Measurements from ENCODE around the gene FOCAD.
"Not testable (repeated sequence)": the region's sequence is repeated elsewhere in the genome, so short reads cannot be mapped to it uniquely, and the experiment has no call there.

Gene FOCAD

GRCh38 chr9:20974191-20974938, 290.3 kb downstream of the FOCAD start:
- not testable (repeated sequence) for DNase-seq

GRCh38 chr9:20978249-20978648, 294.2 kb downstream of the FOCAD start:
- no peak for DNase-seq

DNA sequence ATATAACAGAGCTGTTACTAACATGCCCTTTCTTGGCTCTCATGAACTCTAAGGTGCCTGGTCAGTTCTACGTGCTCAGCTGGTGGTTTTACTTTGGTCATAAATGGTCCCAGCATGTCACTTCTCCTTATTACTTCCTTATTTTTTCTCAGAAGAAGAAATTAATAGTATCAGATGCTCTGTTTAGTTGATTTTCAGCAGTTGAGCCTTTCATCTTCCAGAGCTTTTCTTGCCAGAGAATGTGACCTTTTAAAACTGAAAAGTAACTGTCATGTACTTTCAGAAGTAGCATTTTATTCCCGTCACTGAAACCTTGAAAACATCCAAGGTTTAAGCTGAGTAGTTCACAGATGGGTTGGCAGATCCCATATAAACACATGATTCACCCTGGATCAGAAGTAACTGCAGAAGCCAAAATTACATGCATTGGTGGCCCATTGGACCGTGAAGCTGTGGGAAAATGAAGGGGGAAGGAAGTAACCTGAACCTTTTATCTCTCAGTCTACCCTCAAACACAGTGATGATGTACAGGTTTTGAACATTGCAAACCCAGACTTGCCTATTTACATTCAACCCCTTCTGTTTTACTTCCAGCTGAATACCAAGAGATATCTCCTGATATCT, 296.9 kb downstream of the FOCAD start:
- no peak for DNase-seq

DNA sequence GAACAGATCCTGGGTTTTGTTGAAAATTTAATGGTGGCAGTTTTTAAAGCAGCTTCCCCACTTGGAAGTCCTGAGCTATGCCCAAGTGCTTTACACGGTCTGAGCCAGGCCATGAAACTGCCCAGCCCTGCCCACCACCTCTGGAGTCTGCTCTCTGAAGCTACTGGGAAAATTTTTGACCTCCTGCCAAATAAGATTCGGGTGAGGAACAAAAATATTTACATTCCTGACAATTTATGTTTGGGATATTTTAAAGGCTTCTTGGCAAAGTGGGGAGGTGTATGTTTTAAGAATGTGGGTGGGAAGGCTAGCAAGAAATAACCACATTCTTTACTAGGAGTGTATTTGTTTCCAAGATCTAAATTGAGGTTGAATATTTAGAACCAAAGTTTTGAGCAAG, 297.4 kb downstream of the FOCAD start:
- DNase-seq = peak; percentile 13

GRCh38 chr9:20984506-20984905, 300.4 kb downstream of the FOCAD start:
- no peak for DNase-seq

GRCh38 chr9:20985851-20986600, 302.0 kb downstream of the FOCAD start:
- no peak for DNase-seq

- no peak for DNase-seq
Observed at GRCh38 chr9:20987521-20987920, 303.5 kb downstream of the FOCAD start.

DNA sequence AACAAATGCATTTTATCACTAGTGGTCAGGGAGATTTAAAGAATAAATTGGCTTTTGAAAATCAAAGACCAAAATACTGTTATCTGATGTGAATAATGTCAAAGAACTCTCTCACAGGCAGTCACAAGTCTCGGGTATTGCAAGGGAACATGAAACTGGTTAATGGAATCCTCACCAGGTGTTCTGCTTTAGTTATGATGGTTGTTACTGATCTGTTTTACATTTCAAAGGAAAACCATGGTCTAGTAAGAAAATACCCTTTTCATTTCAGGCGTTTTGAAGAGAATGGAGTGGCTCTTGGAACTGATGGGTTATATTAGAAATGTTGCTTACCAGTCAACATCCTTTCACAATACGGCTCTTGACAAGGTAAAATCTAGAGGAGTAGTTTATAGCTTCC, 304.0 kb downstream of the FOCAD start:
- DNase-seq = no peak

- DNase-seq = no peak
Observed at GRCh38 chr9:20988671-20989315, 304.7 kb downstream of the FOCAD start.

GRCh38 chr9:20989923-20990341, 305.9 kb downstream of the FOCAD start:
- no peak for DNase-seq

- DNase-seq = no peak
Observed at GRCh38 chr9:20990867-20991266, 306.8 kb downstream of the FOCAD start.

DNA sequence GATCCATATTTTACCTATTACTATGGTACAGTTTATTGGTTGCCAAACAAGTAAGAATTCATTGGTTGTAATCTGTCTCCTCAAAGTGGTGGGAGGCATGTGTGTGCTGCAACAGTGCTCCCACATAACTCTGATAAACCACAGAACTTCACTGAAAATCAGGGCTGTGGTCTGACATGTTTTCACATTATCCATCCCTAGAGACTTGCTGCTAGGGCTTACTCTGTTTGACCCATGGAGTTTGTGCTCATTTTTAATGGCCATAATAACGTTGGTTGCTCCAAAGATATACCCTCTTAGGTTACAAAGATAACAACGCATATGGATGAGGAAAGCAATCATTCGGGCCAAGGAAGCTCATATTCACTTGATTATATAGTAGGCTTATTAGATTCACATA, 310.4 kb downstream of the FOCAD start:
- DNase-seq = no peak

- DNase-seq = no peak
Observed at GRCh38 chr9:20995616-20996015, 311.6 kb downstream of the FOCAD start.

- no peak for DNase-seq
Observed at GRCh38 chr9:20996809-20997208, 312.8 kb downstream of the FOCAD start.

GRCh38 chr9:20997503-20998076, 313.5 kb downstream of the FOCAD start:
- DNase-seq = no peak

DNA sequence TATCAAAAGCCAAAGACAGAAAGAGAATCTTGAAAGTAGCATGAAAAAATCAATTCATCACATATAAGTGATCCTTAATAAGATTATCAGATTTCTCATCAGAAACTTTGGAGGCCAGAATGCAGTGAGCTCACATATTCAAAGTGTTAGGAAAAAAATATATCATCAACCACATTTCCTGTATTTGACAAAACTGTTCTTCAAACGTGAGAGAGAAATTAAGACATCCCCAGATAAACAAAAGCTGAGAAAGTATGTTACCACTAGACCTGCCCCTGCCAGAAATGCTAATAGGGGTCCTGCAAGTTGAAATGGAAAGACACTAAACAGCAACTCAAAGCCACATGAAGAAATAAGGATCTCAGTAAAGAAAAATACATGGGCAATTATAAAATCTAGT, 317.5 kb downstream of the FOCAD start:
- DNase-seq = no peak

- no peak for DNase-seq
Observed at GRCh38 chr9:21002040-21002439, 318.0 kb downstream of the FOCAD start.

GRCh38 chr9:21015129-21015815, 331.2 kb downstream of the FOCAD start:
- no peak for DNase-seq

- DNase-seq = no peak
Observed at GRCh38 chr9:21015995-21016394, 331.9 kb downstream of the FOCAD start.

DNA sequence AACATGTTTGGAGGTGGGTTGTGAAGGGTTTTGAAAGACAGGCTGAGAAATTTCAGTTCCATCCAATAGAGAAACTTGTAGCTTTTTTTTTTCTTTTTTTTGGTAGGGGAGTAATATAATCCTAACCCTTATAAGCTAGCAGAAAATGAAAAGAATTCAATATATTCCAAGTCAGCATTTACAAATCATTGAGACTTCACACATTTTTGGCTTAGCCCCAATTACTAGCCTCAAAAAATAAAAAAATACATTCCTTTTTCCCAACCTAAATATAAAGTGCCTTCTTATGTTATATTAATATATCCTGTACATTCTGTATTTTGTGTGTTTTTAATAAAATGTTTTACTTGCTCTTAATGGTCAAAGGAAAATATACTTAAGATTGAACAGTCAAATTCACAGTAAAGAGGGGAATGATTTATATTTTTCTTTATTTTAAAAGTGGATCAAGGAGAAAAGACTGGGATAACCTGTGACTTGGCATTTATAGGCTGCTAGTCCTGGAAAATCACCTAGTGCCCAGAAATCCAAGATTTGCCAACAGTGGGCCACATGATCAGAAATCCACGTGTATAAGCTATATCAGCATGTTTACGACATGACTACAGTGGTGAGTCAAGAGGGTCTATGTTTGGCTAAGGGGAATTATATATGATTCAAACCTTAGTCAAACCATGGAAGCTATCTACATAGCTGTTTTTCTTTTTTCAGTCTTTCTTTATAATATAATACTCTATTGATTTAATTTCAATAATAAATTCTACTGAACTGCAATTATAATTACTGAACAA, 332.8 kb downstream of the FOCAD start:
- no peak for DNase-seq

DNA sequence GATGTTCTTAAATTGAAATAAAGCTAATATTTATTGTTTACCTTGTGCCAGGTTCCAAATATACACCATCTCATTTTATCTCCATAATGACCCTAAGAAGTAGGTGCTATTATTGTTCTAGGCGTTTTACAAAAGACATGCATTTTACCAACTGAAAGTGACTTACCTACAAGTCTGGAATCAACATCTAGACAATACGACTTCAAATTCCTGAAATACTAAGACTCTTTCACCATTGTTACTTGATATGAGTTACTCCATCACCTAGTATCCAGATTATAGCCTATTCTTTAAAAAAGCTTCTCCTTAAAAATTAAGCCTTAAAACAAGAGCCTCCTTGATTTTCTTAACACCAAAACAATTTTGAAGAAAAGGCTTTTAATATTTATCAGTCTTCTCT, 334.1 kb downstream of the FOCAD start:
- DNase-seq = no peak

All from right kidney (tissue), 1 donor.